CD1c-positive myeloid dendritic cell (primary cell): ENCODE measurements around the gene STOML1.
"Not testable (repeated sequence)": the region's sequence is repeated elsewhere in the genome, so short reads cannot be mapped to it uniquely, and the experiment has no call there.

ENCODE experiments used
- DNase-seq: peaks from one replicate; pipeline ENCODE4 v3.0.0-alpha.2; 2016; ENCODE audit errors: extremely low spot score

STOML1 gene

GRCh38 chr15:73946046-73946721 lies 45.9 kb downstream of the STOML1 start:
- no peak for DNase-seq

DNA sequence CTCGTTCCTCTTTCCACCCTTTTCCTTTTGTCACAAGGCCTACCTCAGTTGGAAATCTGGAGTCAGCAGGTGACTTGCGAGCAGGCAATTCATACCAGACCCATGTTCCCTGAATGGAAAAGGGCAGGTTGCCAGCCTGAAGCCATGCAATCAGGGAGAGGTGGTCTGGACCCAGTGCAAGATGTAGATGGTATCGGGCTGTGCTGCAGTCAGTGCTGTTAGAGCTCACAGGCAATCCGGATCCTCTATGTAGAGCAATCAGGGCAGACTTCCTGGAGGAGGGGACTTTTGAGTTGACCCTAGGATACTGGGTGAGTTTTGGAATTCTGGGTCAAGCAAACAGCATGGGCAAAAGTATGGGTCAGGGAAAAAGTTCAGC lies 47.0 kb downstream of the STOML1 start:
- no peak for DNase-seq

GRCh38 chr15:73944161-73945129 lies 47.6 kb downstream of the STOML1 start:
- no peak for DNase-seq

GRCh38 chr15:73942751-73943270 lies 49.3 kb downstream of the STOML1 start:
- DNase-seq, result no peak

DNA sequence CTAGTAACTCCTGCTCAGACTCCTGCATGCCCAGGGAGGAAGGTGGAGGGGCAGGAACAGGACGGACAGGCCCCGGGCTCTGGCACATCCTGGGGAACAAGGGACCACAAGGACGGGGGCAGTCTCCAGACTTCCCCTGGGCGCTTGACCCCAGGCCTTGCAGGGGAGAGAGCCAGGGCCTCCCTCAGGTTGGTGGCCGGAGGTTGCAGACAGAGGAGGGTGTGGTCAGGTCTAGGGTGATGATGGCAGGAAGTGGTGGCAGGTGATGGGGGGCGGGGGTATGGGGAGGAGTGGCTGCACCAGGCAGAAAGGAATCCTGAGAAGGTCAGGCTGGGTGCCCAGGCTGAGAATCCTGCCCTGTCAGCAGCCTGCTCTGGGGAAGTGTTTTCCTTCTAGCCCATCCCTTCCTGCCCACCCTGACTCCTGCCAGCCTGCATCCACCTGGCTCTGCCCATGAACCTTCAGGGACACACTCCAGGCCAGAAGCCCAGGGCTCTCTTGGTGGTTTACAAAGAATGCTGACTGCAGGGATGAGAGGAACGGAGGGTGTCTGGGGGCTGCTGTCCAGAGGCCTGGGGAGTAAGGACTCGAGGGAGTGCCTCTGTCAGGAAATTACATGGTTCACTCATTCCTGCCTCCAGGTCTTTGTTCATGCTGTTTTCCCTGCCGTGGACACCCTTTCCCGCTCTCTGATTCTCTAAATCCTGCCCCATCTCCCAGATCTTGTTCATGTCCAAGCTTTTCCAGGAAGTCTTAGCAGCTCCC lies 50.0 kb downstream of the STOML1 start:
- no peak for DNase-seq

DNA sequence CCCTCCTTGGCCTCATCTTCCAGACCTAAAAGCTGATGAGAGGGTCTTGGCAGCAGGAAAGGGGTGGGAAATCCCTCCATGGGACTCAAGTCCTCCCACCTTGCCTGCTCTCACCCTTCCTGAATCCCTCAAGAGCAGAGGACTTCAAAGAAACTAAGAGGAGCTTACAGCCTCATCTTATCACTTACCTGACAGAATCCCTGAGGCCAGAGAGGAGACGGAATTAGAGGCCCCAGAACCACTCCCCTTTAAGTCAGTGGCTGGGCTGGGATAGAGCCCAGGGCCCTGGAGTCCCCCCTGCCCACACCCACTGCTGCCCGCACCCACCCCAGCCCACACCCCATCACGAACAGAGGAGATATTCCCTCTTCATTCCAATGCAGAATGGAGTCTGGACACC lies 50.6 kb downstream of the STOML1 start:
- no peak for DNase-seq

DNA sequence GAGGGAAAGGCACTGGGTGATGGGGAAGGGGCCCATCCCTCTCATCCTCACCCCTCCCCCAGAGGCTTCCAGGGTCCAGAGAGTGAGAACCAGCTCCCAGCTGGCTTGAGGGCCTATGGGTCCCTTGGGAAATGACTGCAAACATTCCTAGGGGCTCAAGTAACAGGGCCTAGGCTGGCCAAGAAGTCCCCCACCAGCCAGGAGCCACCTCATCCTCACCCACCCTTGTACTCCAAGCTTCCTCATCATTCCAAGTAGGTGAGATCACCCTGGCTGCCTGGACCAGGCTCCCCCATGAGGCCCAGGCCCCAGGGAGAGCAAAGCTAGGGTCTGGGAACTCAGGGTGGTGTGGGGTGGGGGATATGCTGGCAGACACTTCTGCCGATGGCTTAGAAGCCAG lies 51.1 kb downstream of the STOML1 start:
- DNase-seq, result no peak

DNA sequence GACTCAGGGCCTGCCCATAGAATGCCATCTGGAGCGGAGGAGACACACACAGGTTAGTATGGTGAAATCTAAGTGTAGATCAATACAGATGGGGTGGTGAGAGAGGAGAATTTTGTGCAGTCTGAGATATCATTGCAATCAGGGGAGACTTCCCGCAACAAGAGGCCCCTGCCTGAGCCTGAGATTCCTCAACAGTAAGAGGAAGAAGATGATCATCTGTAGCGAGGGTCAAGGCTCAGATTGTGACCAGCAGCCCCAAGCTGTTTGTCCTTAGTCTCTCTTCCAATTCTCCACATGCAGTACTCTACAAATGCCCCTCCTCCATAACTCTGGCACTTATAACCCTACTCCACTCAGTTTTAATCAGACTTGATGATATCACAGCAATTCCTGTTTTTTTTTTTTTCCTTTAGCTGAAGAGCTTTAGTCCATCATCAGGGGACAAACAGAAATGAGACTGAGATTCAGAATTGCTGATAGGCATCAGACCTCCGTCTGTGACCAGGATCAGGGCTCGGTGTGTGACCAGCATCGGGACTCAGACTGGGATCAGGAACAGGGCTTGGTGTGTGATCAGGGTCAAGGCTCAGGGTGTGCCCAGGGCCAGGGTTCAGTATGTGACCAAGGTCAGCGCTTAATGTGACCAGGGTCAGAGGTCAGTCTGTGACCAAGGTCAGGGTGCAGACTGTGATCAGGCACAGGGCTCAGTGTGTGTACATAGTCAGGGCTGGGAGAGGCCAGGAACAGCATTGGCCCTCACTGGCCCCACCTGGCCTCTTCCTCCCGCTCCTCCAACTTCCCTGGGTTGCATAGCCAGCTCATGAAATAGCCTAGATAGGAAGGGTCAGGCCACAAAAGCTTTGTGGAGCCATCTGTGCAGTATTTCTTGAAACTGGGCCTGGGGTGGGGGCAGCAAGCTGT lies 51.8 kb downstream of the STOML1 start:
- no peak for DNase-seq

DNA sequence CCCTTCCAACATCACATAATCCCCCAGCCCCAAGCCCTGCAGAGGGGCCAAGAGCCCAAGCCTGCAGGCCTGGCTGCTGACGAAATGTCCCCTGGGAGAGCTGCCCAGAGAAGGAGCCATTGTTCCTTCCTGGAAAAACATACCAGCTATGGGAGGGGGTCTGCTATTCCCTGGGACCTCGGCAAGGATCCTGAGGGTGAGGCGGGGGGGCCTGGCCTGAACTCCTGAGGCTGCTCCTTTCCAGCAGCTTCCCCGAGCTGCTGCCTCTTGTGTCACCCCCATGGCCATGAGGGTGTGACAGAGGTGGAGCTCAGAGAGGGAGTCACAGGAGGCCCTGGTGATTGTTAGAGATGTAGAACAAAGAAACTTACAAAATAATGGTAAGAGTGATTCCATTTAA lies 53.0 kb downstream of the STOML1 start:
- no peak for DNase-seq

DNA sequence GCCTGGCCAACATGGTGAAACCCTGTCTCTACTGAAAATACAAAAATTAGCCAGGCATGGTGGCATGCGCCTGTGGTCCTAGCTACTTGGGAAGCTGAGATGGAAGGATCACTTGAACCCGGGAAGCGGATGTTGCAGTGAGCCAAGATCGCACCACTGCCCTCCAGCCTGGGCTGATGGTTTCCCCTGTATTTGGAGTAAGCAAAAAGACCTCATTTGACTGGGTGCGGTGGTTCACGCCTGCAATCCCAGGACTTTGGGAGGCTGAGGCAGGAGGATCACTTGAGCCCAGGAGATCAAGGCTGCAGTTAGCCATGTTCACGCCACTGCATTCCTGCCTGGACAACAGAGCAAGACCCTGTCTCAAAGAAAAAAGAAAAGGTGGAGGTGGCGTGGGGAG lies 53.6 kb downstream of the STOML1 start:
- DNase-seq, result not testable (repeated sequence)

DNA sequence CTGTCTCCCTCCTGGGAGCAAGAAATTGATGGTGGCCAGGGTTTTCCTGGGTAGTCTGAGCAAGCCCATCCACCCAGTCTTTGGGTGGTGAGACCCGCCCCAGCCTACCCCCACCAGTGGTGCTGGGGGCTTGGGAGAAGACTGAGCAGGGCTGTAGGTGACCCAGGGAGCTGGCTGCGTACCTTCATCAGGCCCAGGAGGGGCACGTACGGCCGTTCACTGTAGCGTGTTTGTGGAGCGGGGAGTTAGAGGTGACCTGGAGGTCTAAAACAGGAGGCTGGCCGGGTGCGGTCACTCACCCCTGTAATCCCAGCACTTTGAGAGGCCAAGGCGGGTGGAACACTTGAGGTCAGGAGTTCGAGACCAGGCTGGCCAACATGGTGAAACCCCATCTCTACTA lies 54.4 kb downstream of the STOML1 start:
- no peak for DNase-seq

DNA sequence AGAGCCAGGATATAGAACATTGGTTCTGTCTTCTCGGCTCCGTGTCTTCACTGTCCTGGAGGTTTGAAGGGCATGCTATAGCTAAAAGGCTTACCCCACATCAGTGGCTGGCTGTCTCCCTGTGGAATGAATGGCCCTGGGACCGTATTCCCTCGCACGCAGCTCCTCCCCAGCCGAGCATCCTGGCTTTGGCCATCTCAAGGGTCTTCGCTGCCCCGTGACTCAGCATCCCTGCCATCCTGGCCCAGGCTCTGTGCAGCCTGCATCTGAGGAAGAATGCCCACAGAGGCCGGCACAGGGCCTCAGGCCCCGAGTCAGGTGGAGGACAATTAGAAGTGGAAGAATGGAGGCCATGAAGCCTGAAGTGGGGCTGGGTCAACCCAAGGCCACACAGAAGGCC lies 54.8 kb downstream of the STOML1 start:
- DNase-seq, result no peak

- no peak for DNase-seq
These were observed 55.4 kb downstream of the STOML1 start for GRCh38 chr15:73936588-73937290.

DNA sequence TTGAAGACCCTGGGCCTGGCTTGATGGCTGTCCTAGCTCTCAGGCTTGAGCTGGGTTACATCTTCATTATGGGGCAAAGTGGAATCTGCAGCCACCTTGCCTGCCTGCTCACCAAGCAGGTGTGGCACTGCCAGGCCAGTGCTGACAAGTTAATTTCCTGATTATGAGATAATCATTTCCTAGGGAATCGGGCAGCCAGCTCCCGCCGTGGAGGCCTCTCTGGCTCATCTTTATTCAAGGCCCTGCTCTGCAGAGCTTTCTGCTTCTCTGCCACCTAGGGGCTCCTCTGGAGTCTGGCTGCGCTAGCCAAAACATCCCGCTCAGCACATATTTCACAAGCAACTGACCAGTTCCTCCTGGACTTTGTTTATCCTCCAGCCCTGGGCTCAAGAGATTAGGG lies 55.9 kb downstream of the STOML1 start:
- no peak for DNase-seq

DNA sequence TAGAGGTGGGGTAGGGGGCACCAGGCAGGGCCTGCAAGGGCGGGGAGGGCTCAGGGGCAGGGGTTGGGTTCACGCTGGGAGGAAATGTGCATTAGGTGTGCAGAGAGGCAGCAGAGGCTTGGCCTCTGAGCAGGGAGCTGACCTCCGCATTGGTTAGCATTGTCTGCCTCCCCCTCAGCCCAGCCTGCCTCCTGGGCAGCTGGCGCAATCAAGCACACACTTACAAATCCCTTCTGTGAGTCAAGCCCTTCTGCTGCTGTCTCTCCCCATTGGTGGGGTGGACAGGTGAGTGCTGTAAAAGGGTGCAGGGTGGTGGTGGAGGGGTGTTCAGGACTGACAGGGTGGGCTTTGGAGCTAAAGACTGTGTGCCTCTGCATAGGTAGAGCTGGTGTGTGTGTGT lies 56.5 kb downstream of the STOML1 start:
- DNase-seq, result no peak

DNA sequence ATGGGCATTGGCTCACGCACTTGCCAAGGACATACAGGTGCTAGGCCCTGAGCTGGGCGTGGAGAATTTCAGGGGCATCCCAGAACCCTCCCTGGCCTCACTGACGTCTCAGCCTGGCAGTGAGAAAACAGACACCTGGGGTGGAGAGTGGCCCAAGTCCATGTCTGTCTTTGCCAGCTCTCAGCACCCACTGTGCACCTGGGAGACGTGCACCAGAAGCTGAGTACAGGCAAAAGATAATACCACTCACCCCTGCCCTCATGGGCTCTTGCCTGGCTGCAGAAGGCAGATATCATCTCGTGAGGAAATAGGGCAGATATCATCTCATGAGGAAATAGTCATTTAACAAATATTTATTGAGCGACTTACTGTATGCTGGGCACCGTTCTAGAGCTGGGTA lies 57.8 kb downstream of the STOML1 start:
- DNase-seq, result no peak

DNA sequence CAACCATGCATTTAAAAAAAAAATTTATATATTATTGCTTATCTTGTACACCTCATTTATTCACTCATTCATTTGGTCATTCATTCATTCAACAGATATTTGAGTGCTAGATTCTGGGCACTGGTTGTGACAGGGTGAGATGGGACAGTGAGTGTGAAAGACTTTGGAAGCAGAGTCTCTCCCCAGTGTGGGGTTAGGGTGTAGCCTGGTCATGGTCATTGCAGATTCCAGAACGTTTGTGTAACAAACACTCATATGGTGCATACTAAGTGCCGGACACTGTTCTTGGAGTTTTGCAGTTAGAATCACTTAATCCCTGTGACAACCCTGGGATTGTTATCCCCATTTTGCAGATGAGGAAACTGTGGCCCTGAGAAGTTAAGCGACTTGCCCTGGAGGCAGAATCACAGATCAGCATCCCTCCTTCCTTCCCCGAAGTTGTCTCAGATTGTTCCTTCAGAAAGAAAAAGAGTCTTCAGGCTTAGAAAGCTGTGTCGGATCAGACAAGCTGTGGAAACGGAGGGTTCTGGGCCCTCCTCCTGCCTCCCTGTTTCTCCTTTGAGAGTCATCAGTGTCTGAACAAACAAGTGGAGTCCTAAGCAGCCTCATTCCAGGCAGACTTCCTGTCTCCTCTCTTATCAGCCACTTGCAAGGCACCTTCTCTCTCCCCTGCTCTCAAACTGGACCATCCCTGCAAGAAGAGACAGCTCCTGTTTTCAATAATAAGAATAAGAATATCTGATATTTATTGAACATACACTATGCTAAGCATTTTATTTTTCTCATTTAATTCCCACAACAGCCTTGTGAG lies 59.5 kb downstream of the STOML1 start:
- no peak for DNase-seq

- no peak for DNase-seq
These were observed 60.7 kb downstream of the STOML1 start for GRCh38 chr15:73931441-73931840.

GRCh38 chr15:73930790-73931281 lies 61.3 kb downstream of the STOML1 start:
- DNase-seq, result no peak
